MG63 (cell line): Measurements from ENCODE around the gene CFAP210. TPM values are rescaled to one million over a fixed set of nuclear protein-coding genes. Genes with fewer than 3 reads are reported as not detected.
"Not testable (repeated sequence)": the region's sequence is repeated elsewhere in the genome, so short reads cannot be mapped to it uniquely, and the experiment has no call there.

Experiments used
- DNase-seq: peaks from one replicate; pipeline ENCODE4 v3.0.0-alpha.2; 2020
- H3K27me3 ChIP-seq: fragments of 250-450 bp; sonication (Bioruptor Pico); 2 replicates; pipeline ENCODE4 v1.5.1; 2020; ENCODE audit warnings: mild to moderate bottlenecking, moderate library complexity
- H3K36me3 ChIP-seq: fragments of 250-450 bp; sonication (Bioruptor Pico); 2 replicates; pipeline ENCODE4 v1.5.1; 2020; ENCODE audit warnings: mild to moderate bottlenecking, moderate library complexity
- H3K4me3 ChIP-seq: fragments of 250-450 bp; sonication (Bioruptor Pico); 2 replicates; pipeline ENCODE4 v1.5.1; 2020; ENCODE audit warnings: mild to moderate bottlenecking, moderate library complexity
- H3K9me3 ChIP-seq: fragments of 250-450 bp; sonication (Bioruptor Pico); 2 replicates; pipeline ENCODE4 v1.5.1; 2020; ENCODE audit warnings: mild to moderate bottlenecking, moderate library complexity
- total RNA-seq: library from RNA; depleted of rRNA; stranded (reverse); fragments of >200 nt; shearing (Covaris generic); gene quantifications from 2 replicates; pipeline ENCODE4 v1.2.3, GENCODE V29; 2014; ENCODE audit warnings: low replicate concordance

CFAP210 gene
- total RNA-seq, 1 experiment from 2014 or later: not detected

- H3K4me3 ChIP-seq: no peak overlapping the region
- no peaks in the 10 kb centered on the region for H3K36me3 ChIP-seq
- no peaks in the 10 kb centered on the region for H3K27me3 ChIP-seq
- no peaks in the 10 kb centered on the region for H3K9me3 ChIP-seq
- no peak for DNase-seq
Measured at GRCh38 chr2:169690958-169691357, 3.2 kb downstream of the CFAP210 start.

GRCh38 chr2:169687943-169688342 is 6.3 kb downstream of the CFAP210 start:
- H3K4me3 ChIP-seq, H3K36me3 ChIP-seq, H3K9me3 ChIP-seq, H3K27me3 ChIP-seq, DNase-seq: not testable (repeated sequence)

- H3K36me3 ChIP-seq, H3K27me3 ChIP-seq, H3K4me3 ChIP-seq, DNase-seq, H3K9me3 ChIP-seq: not testable (repeated sequence)
Measured at GRCh38 chr2:169686825-169687224, 7.4 kb downstream of the CFAP210 start.

GRCh38 chr2:169684712-169685111 is 9.5 kb downstream of the CFAP210 start:
- H3K9me3 ChIP-seq, H3K4me3 ChIP-seq, DNase-seq, H3K36me3 ChIP-seq, H3K27me3 ChIP-seq: not testable (repeated sequence)

GRCh38 chr2:169684135-169684565 is 10.1 kb downstream of the CFAP210 start:
- DNase-seq: no peak
- H3K9me3 ChIP-seq: no peaks in the 10 kb centered on the region
- no peaks in the 10 kb centered on the region for H3K36me3 ChIP-seq
- H3K4me3 ChIP-seq: no peak overlapping the region
- no peaks in the 10 kb centered on the region for H3K27me3 ChIP-seq

GRCh38 chr2:169683425-169684134 is 10.6 kb downstream of the CFAP210 start:
- no peaks in the 10 kb centered on the region for H3K27me3 ChIP-seq

GRCh38 chr2:169683054-169683424 is 11.2 kb downstream of the CFAP210 start:
- no peaks in the 10 kb centered on the region for H3K9me3 ChIP-seq
- H3K36me3 ChIP-seq: no peaks in the 10 kb centered on the region
- H3K4me3 ChIP-seq: no peak overlapping the region
- no peak for DNase-seq
- no peaks in the 10 kb centered on the region for H3K27me3 ChIP-seq

More at GRCh38 chr2:169683425-169684134, 10.6 kb downstream of the CFAP210 start:
- Histone ChIP-seq H3K9me3 (no peaks in the 10 kb centered on the region), H3K36me3 (no peaks in the 10 kb centered on the region), H3K4me3 (no peak overlapping the region)
- no peak for DNase-seq

GRCh38 chr2:169676850-169677249 is 17.4 kb downstream of the CFAP210 start:
- Histone ChIP-seq H3K4me3 (no peak overlapping the region), H3K36me3 (no peaks in the 10 kb centered on the region), H3K27me3 (no peaks in the 10 kb centered on the region), H3K9me3 (no peaks in the 10 kb centered on the region)
- no peak for DNase-seq

- H3K4me3 ChIP-seq: no peak overlapping the region
- H3K9me3 ChIP-seq: no peaks in the 10 kb centered on the region
- H3K36me3 ChIP-seq: no peaks in the 10 kb centered on the region
- no peaks in the 10 kb centered on the region for H3K27me3 ChIP-seq
- no peak for DNase-seq
Measured at GRCh38 chr2:169676357-169676756, 17.8 kb downstream of the CFAP210 start.

- Histone ChIP-seq H3K27me3 (no peaks in the 10 kb centered on the region), H3K4me3 (no peak overlapping the region), H3K9me3 (no peaks in the 10 kb centered on the region), H3K36me3 (no peaks in the 10 kb centered on the region)
- DNase-seq: no peak
Measured at GRCh38 chr2:169673921-169674320, 20.3 kb downstream of the CFAP210 start.

GRCh38 chr2:169673106-169673505 is 21.1 kb downstream of the CFAP210 start:
- H3K9me3 ChIP-seq: no peaks in the 10 kb centered on the region
- no peaks in the 10 kb centered on the region for H3K27me3 ChIP-seq
- no peak overlapping the region for H3K4me3 ChIP-seq
- H3K36me3 ChIP-seq: no peaks in the 10 kb centered on the region
- DNase-seq: no peak

- DNase-seq: no peak
- no peaks in the 10 kb centered on the region for H3K27me3 ChIP-seq
- no peaks in the 10 kb centered on the region for H3K9me3 ChIP-seq
- H3K4me3 ChIP-seq: no peak overlapping the region
- no peaks in the 10 kb centered on the region for H3K36me3 ChIP-seq
Measured at GRCh38 chr2:169672406-169672805, 21.8 kb downstream of the CFAP210 start.

- DNase-seq: no peak
- H3K27me3 ChIP-seq: no peaks in the 10 kb centered on the region
- H3K36me3 ChIP-seq: no peaks in the 10 kb centered on the region
- H3K4me3 ChIP-seq: no peak overlapping the region
- no peaks in the 10 kb centered on the region for H3K9me3 ChIP-seq
Measured at GRCh38 chr2:169670937-169671336, 23.3 kb downstream of the CFAP210 start.

GRCh38 chr2:169670215-169670651 is 24.0 kb downstream of the CFAP210 start:
- no peaks in the 10 kb centered on the region for H3K9me3 ChIP-seq
- peak; percentile 9 for DNase-seq
- no peaks in the 10 kb centered on the region for H3K36me3 ChIP-seq
- no peaks in the 10 kb centered on the region for H3K27me3 ChIP-seq
- H3K4me3 ChIP-seq: no peak overlapping the region

GRCh38 chr2:169667583-169667982 is 26.6 kb downstream of the CFAP210 start:
- Histone ChIP-seq H3K4me3 (no peak overlapping the region), H3K27me3 (no peaks in the 10 kb centered on the region; the same call in 1 of the 2 replicates), H3K36me3 (no peaks in the 10 kb centered on the region), H3K9me3 (no peaks in the 10 kb centered on the region)
- DNase-seq: no peak

- DNase-seq: no peak
- Histone ChIP-seq H3K9me3 (no peaks in the 10 kb centered on the region), H3K36me3 (no peaks in the 10 kb centered on the region), H3K27me3 (no peaks in the 10 kb centered on the region; the same call in 1 of the 2 replicates), H3K4me3 (no peak overlapping the region)
Measured at GRCh38 chr2:169664978-169665930, 29.0 kb downstream of the CFAP210 start.

GRCh38 chr2:169664600-169664977 is 29.6 kb downstream of the CFAP210 start:
- DNase-seq: no peak
- no peaks in the 10 kb centered on the region for H3K36me3 ChIP-seq
- no peak overlapping the region for H3K4me3 ChIP-seq
- H3K27me3 ChIP-seq: peaks cover under 1% of the 10 kb centered on the region; the same call in 1 of the 2 replicates
- H3K9me3 ChIP-seq: no peaks in the 10 kb centered on the region
